G401 (cell line): Measurements from ENCODE around the gene PDZD2. TPM values are rescaled to one million over a fixed set of nuclear protein-coding genes. Genes with fewer than 3 reads are reported as not detected.
"Not testable (repeated sequence)": the region's sequence is repeated elsewhere in the genome, so short reads cannot be mapped to it uniquely, and the experiment has no call there.

Experiments
- DNase-seq: peaks from one replicate; pipeline ENCODE4 v3.0.0-alpha.2; 2015; ENCODE audit warnings: low spot score
- in situ Hi-C: cut with HindIII; loops from 2 replicates; pipeline ENCODE4 v1.10.0; 2016; ENCODE audit warnings: low sequenced_read_pairs, mixed read lengths
- total RNA-seq: library from RNA; depleted of rRNA; stranded (reverse); fragments of >200 nt; shearing (Covaris generic); gene quantifications from 2 replicates; pipeline ENCODE4 v1.2.3, GENCODE V29; 2014

The PDZD2 gene
- total RNA-seq, 1 experiment from 2014 or later = 9.3 TPM

GRCh38 chr5:31678180-31678579, 39.2 kb downstream of the PDZD2 start:
- no peak for DNase-seq
- in situ Hi-C loops = no loop called here

- DNase-seq = peak; percentile 30
- in situ Hi-C loops = no loop called here
These were observed 41.6 kb downstream of the PDZD2 start for GRCh38 chr5:31680528-31680927.

GRCh38 chr5:31682025-31682424, 43.1 kb downstream of the PDZD2 start:
- DNase-seq = no peak
- in situ Hi-C loops = no loop called here

DNA sequence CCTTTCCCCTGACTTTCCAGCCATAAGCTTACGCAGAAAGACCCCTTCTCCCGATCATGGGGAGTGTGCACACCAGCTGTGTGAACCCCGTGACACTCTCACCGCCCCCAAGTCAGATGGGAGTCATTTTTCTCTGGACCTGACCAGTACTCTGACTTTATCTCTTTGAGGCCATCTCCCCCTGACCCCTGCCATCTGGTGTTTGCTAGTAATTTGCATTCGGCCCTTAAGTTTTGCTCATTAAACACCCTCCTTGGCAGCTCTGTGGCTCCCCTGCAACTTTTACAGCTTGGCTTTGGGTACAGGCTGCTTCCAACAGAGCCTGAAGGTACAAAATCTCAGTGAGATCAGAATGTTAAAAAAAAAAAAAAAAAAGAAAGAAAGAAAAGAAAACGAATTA, 43.9 kb downstream of the PDZD2 start:
- DNase-seq = no peak
- in situ Hi-C loops = no loop called here

DNA sequence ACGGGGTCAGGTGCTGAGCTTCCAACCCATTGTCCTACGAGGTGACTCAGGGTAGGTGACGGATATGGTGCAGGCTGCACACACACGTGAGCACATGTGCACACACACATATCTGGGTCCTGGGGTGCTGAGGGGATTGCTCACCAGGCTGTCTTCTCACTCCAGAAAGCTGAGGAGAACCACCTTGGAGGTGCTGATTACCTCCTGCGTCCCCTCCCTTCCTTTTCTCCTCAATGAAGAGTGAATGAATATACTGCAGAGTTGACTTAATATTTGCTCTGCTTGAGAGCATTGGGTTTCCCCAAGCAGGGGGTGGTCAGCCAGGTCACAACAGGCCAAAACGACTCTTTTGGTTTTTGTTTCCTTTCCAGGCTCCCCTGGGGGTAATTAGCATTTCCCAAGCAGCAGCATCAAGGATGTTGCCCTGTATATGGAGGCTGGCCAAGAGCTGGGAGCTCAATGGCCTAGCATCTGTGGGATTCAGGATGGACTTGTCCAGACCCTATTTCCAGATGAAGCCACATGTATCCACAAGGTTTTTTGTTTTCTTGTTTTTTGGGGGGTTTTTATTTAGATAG, 49.7 kb downstream of the PDZD2 start:
- no peak for DNase-seq
- in situ Hi-C loops = no loop called here

DNA sequence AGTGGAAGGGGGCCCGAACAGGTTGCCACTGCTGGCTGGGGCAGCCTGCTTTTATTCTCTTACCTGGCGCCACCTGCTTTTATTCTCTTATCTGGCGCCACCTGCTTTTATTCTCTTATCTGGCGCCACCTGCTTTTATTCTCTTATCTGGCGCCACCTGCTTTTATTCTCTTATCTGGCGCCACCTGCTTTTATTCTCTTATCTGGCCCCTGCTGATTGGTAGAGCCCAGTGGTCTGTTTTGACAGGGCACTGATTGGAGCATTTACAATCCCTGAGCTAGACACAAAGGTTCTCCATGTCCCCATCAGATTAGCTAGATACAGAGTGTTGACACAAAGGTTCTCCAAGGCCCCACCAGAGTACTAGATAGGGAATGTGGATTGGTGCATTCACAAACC, 52.5 kb downstream of the PDZD2 start:
- in situ Hi-C loops, DNase-seq: not testable (repeated sequence)

GRCh38 chr5:31692561-31693221, 53.8 kb downstream of the PDZD2 start:
- peak; percentile 70 for DNase-seq
- in situ Hi-C loops = no loop called here

GRCh38 chr5:31698673-31699072, 59.7 kb downstream of the PDZD2 start:
- DNase-seq = no peak
- in situ Hi-C loops = no loop called here

DNA sequence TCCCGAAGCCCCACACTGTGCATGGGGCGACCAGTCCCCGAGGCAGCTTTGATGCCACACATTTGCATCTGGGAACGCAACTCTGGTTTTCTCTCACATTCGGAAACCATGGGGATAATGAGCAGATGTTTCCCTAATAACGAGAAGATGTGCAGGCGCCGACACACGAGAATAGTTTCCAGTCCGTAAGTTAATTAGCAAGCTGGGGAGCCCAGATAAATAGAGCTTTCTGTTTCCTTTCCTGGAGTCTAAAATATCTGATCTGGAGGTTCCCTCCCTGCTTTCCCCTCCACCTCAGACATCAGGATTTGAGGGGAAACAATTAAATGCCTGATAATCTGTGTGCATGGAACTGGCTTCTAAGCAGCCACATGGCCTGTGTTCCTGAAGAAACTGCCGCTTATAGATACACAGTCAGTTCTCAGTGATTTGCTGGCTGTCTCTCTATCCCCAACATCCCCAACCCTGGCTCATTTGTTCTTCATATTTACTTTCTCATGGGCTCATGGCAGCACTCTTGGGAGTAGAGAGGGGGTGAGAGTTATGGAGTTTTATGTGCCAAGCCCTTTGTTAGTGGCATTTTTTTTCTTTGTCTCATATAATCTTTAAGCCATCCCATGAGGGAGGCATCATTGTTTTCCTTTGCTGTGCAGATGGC, 62.8 kb downstream of the PDZD2 start:
- in situ Hi-C loops = no loop called here
- no peak for DNase-seq

- in situ Hi-C loops = no loop called here
- no peak for DNase-seq
These were observed 63.8 kb downstream of the PDZD2 start for GRCh38 chr5:31702712-31703111.

- no peak for DNase-seq
- in situ Hi-C loops = no loop called here
These were observed 64.8 kb downstream of the PDZD2 start for GRCh38 chr5:31703757-31704156.

DNA sequence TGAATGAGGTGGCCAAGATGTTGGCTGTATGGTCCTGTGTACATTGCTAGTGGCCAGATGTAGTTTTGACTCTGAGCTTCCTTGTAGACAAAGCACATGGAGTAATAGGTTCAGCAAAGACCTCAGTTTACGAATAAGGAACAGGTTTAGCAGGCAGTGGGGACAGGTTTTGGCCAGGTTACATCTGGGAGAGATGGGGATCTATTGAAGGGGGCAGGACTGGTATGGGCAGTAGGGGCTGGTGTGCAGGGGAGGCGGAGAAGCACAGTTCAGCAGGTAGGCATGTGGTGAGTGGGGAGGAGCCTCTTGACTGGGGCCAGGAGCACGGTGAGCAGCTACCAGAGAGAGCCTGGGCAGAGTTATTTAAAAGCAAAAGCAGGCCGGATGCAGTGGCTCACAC, 67.3 kb downstream of the PDZD2 start:
- no peak for DNase-seq
- in situ Hi-C loops = no loop called here

- DNase-seq = no peak
- in situ Hi-C loops = no loop called here
These were observed 68.4 kb downstream of the PDZD2 start for GRCh38 chr5:31707329-31707728.

DNA sequence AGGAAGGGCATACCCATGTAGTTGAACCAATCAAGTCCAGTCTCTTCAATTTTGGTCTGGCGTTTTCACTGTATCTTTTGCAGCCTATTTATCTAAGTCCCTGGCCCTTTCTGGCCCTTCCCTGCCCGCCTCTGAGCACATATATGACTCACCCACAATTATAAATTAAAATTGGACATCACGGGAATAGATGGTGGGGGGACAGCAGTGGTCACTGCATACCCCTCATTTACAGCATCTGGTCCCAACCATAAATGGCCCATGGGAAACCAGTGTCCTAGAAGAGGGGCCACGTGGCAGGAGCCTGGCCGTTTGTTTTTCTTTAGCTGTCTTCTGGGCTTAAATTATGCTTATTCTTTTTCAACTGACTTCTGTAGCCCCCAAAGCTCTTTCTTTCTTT, 69.2 kb downstream of the PDZD2 start:
- no peak for DNase-seq
- in situ Hi-C loops = no loop called here

DNA sequence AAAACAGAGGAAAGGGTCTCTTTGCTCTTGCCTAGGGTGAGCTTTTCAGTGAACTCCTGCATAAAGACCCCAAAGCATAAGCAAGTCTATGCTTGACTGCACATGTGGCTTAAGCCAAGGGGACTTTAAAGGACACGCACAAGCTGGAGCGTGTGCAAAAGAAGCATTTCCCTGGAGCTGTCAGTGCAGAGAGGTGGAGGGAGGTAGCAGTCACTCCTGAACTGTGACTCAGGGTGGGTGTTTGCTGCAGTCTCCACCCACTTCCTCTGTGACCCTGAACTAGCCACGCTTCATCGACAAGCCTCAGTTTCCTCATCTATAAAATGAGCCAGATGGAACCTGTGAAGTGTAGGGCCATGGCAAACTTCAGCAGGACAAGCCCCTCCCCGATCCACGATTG, 72.4 kb downstream of the PDZD2 start:
- DNase-seq = no peak

DNA sequence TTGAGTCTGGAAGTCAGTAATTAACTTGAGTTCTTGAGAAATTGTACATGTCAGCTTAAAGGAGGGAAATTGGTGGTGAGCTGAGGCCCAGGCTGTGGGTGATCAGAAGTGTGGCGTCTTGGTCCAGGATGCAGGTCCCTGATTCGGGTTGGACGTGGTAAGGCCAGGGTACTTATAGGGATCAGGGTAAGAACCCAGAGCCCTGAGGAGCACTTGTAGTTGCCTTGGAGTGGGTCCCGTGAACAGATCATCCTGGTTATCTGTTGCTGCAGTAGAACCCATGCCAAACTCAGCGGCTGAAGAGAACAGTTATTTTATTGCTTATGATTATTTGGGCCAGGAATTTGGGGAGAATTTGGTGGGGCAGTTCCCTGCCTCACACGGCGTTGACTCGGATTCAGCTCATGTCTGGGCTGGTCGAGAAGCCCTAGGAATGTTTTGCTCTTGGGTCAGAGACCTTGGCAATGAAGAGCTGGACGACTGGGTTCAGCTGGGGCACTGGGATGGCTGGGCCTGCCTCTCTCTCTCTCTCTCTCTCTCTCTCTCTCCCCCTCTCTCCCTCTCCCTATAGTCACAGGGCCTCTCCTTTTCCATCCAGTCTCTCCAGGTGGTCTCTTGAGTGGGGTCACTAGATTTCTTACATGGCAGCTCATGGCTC, 73.1 kb downstream of the PDZD2 start:
- in situ Hi-C loops = no loop called here
- DNase-seq = no peak

More for the DNA sequence above, 72.4 kb downstream of the PDZD2 start:
- in situ Hi-C loops = no loop called here

- in situ Hi-C loops = no loop called here
- DNase-seq = no peak
These were observed 78.6 kb downstream of the PDZD2 start for GRCh38 chr5:31717561-31717960.

GRCh38 chr5:31720004-31720403, 81.1 kb downstream of the PDZD2 start:
- in situ Hi-C loops = no loop called here
- DNase-seq = no peak

DNA sequence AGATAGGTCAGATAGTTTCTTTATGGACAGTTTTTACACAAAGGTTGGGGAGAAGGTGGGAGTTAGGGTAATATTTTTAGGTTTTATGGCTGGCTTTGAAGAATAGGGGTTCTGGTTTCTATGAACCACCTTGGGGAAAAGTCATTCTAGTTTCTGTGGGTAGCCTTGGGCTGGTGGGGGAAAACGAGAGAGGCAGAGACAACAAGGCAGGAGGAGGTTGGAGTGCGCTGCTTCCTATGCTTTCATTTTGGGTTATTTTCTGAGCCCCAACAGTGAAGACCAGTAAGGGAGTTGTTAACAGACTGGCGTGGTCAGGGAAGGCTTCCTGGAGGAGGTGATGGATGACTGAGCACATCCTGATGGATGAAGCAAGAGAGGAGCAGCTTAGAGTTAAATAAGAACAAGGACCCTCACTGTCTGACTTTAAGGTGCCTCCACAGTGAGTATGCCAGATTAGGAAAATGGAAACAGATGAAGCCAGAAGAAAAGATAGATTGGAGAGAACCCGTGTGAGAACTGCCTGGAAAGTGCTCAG, 81.9 kb downstream of the PDZD2 start:
- DNase-seq = no peak
- in situ Hi-C loops = no loop called here

GRCh38 chr5:31722111-31722510, 83.2 kb downstream of the PDZD2 start:
- DNase-seq = no peak
- in situ Hi-C loops = no loop called here
